Vagina (tissue), 2 donors: ENCODE results near the gene LIN7A.

Source experiments
- CTCF ChIP-seq, 3 experiments: fragments of 450-650 bp in 2 of 3; fragments of 200-600 bp in 1 of 3; sonication (generic) in 1 of 3; IDR thresholded peaks; one replicate each; pipeline ENCODE4 v1.5.1; 2017 to 2019; ENCODE audit warnings: antibody characterized with exemption in 3 of 3, mild to moderate bottlenecking in 2 of 3, moderate library complexity in 2 of 3
- POLR2A ChIP-seq, 2 donors: fragments of 450-650 bp; IDR thresholded peaks; one replicate each; pipeline ENCODE4 v1.6.1; 2017; ENCODE audit warnings: antibody characterized with exemption in 2 of 2, mild to moderate bottlenecking in 2 of 2, moderate library complexity in 2 of 2
- POLR2AphosphoS5 ChIP-seq, 2 donors: sonication (generic); formaldehyde crosslinking; IDR thresholded peaks; one replicate each; pipeline ENCODE4 v1.9.0; 2017; ENCODE audit warnings: antibody characterized with exemption in 2 of 2, mild to moderate bottlenecking in 2 of 2, low read depth in 1 of 2; ENCODE audit not compliant: insufficient read depth in 1 of 2

DNA sequence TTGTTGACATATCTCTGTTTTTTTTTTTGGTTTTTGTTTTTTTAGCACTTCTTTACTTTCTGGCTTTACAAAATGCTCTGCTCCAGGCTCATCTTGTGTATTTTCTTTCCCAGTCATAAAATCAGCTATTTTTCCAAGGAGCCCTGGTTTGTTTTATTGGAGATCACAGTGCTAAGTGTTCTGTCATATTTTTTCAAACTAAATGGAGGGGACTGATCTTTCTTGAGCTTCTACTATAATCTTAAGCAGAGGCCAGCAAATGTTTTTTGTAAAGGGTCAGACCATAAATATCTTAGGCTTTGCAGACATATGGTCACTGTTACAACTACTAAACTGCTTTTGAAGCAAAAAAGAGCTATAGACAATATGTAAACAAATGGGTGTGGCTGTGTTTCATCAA is 30.6 kb upstream of the LIN7A start:
- no peak for TF ChIP-seq CTCF (IDR thresholded peaks at IDR 0.05)
- no peak for TF ChIP-seq POLR2AphosphoS5 (IDR thresholded peaks at IDR 0.05; ENCODE audit: insufficient read depth in 1 of 2, low read depth in 1 of 2)
- no peak for TF ChIP-seq POLR2A (IDR thresholded peaks at IDR 0.05)
